Gastroesophageal sphincter (tissue), 3 donors: ENCODE results near the gene PCDHB2.
A peak's percentile ranks its signal among the peaks of the same experiment; 100 is the strongest.

Experiments
- CTCF ChIP-seq, 4 experiments: fragments of 200-600 bp in 2 of 4; fragments of 450-650 bp in 2 of 4; sonication (generic) in 1 of 4; IDR thresholded peaks; one replicate each; pipeline ENCODE4 v1.5.1; 2017 to 2019; ENCODE audit warnings: antibody characterized with exemption in 4 of 4, mild to moderate bottlenecking in 2 of 4, moderate library complexity in 2 of 4
- EP300 ChIP-seq: sonication (generic); formaldehyde crosslinking; IDR thresholded peaks from one replicate; pipeline ENCODE4 v1.6.1; 2017; ENCODE audit warnings: antibody characterized with exemption, mild to moderate bottlenecking
- POLR2A ChIP-seq, 2 donors: fragments of 450-650 bp; IDR thresholded peaks; one replicate each; pipeline ENCODE4 v1.6.1; 2017; ENCODE audit warnings: antibody characterized with exemption in 2 of 2, mild to moderate bottlenecking in 2 of 2, moderate library complexity in 1 of 2
- POLR2AphosphoS5 ChIP-seq: sonication (generic); formaldehyde crosslinking; IDR thresholded peaks from one replicate; pipeline ENCODE4 v1.6.1; 2017; ENCODE audit warnings: antibody characterized with exemption

- peak in 2 of 4 experiments; percentile 19 to 35 for TF ChIP-seq CTCF (IDR thresholded peaks at IDR 0.05)
- TF ChIP-seq POLR2A (IDR thresholded peaks at IDR 0.05), result no peak
- no peak for TF ChIP-seq POLR2AphosphoS5
- no peak for TF ChIP-seq EP300
Observed at GRCh38 chr5:141100243-141100805, 5.9 kb downstream of the PCDHB2 start, which contains the start of gene PCDHB3.
